SK-N-SH treated with all-trans-retinoic acid at 6 μM for 48 hours (cell line): ENCODE measurements around the gene PRCC.

Source experiments
- ATAC-seq: fragments of 200-7000 bp; cut with Tn5 transposase; 3 replicates; pipeline ENCODE4 v1.9.1; 2020; ENCODE audit warnings: mild to moderate bottlenecking, moderate library complexity
- ARNTL ChIP-seq: fragments of 450-650 bp; formaldehyde crosslinking; IDR thresholded peaks from 2 replicates; pipeline ENCODE4 v1.5.0; 2020; ENCODE audit warnings: low read depth, mild to moderate bottlenecking, moderate library complexity, borderline replicate concordance
- BACH2 ChIP-seq: fragments of 250-450 bp; sonication (Bioruptor Pico); IDR thresholded peaks from 2 replicates; pipeline ENCODE4 v1.9.0; 2021; ENCODE audit warnings: mild to moderate bottlenecking, borderline replicate concordance
- CSDC2 ChIP-seq: fragments of 250-450 bp; sonication (Bioruptor Pico); IDR thresholded peaks from 2 replicates; pipeline ENCODE4 v1.5.0; 2020; ENCODE audit warnings: mild to moderate bottlenecking, moderate library complexity
- ESRRG ChIP-seq: fragments of 250-450 bp; sonication (Bioruptor Pico); IDR thresholded peaks from 2 replicates; pipeline ENCODE4 v1.6.1; 2021; ENCODE audit warnings: mild to moderate bottlenecking
- ISL1 ChIP-seq: fragments of 250-450 bp; sonication (Bioruptor Pico); IDR thresholded peaks from 2 replicates; pipeline ENCODE4 v2.1.2; 2022; ENCODE audit warnings: mild to moderate bottlenecking, moderate library complexity
- OSR1 ChIP-seq: fragments of 250-450 bp; sonication (Bioruptor Pico); IDR thresholded peaks from 2 replicates; pipeline ENCODE4 v1.8.0; 2022; ENCODE audit warnings: moderate library complexity, mild to moderate bottlenecking, inconsistent platforms
- RARB ChIP-seq: fragments of 250-450 bp; sonication (Bioruptor Pico); IDR thresholded peaks from 2 replicates; pipeline ENCODE4 v1.8.0; 2021; ENCODE audit warnings: mild to moderate bottlenecking, moderate library complexity
- TOX ChIP-seq: fragments of 250-450 bp; sonication (Bioruptor Pico); IDR thresholded peaks from 2 replicates; pipeline ENCODE4 v1.8.0; 2021; ENCODE audit warnings: mild to moderate bottlenecking, moderate library complexity, borderline replicate concordance
- ZC3H10 ChIP-seq: fragments of 250-450 bp; sonication (Bioruptor Pico); IDR thresholded peaks from 2 replicates; pipeline ENCODE4 v1.5.1; 2021; ENCODE audit warnings: mild to moderate bottlenecking, moderate library complexity
- ZFP3 ChIP-seq: fragments of 250-450 bp; sonication (Bioruptor Pico); IDR thresholded peaks from 2 replicates; pipeline ENCODE4 v1.5.0; 2020; ENCODE audit warnings: mild to moderate bottlenecking, moderate library complexity
- ZFP30 ChIP-seq: fragments of 450-650 bp; formaldehyde crosslinking; IDR thresholded peaks from 2 replicates; pipeline ENCODE4 v1.5.0; 2022; ENCODE audit warnings: mild to moderate bottlenecking, moderate library complexity
- ZNF565 ChIP-seq: fragments of 450-650 bp; formaldehyde crosslinking; conservative IDR thresholded peaks from 2 replicates; pipeline ENCODE4 v1.5.0; 2020; ENCODE audit warnings: low read depth, mild to moderate bottlenecking, moderate library complexity
- ZNF70 ChIP-seq: fragments of 450-650 bp; formaldehyde crosslinking; IDR thresholded peaks from 2 replicates; pipeline ENCODE4 v1.5.0; 2020; ENCODE audit warnings: mild to moderate bottlenecking, moderate library complexity
- ZNF8 ChIP-seq: fragments of 450-650 bp; formaldehyde crosslinking; IDR thresholded peaks from 2 replicates; pipeline ENCODE4 v1.5.0; 2020; ENCODE audit warnings: mild to moderate bottlenecking, moderate library complexity
- TF ChIP-seq, protein P1 (sequence below): fragments of 250-450 bp; sonication (Bioruptor Pico); IDR thresholded peaks from 2 replicates; pipeline ENCODE4 v1.5.0; 2020; ENCODE audit warnings: mild to moderate bottlenecking, moderate library complexity
- TF ChIP-seq, protein P2 (sequence below): fragments of 250-450 bp; sonication (Bioruptor Pico); IDR thresholded peaks from 2 replicates; pipeline ENCODE4 v1.8.0; 2020; ENCODE audit warnings: mild to moderate bottlenecking, moderate library complexity, borderline replicate concordance
- TF ChIP-seq, protein P3 (sequence below): fragments of 250-450 bp; sonication (Bioruptor Pico); IDR thresholded peaks from 2 replicates; pipeline ENCODE4 v1.5.1; 2020; ENCODE audit warnings: low read depth, mild to moderate bottlenecking, moderate library complexity
- TF ChIP-seq, protein P4 (sequence below): fragments of 250-450 bp; sonication (Bioruptor Pico); IDR thresholded peaks from 2 replicates; pipeline ENCODE4 v1.8.0; 2021; ENCODE audit warnings: low read depth, mild to moderate bottlenecking, moderate library complexity, borderline replicate concordance
- TF ChIP-seq, protein P5 (sequence below): fragments of 250-450 bp; sonication (Bioruptor Pico); IDR thresholded peaks from 2 replicates; pipeline ENCODE4 v1.5.1; 2021; ENCODE audit warnings: mild to moderate bottlenecking, moderate library complexity

Gene PRCC

DNA sequence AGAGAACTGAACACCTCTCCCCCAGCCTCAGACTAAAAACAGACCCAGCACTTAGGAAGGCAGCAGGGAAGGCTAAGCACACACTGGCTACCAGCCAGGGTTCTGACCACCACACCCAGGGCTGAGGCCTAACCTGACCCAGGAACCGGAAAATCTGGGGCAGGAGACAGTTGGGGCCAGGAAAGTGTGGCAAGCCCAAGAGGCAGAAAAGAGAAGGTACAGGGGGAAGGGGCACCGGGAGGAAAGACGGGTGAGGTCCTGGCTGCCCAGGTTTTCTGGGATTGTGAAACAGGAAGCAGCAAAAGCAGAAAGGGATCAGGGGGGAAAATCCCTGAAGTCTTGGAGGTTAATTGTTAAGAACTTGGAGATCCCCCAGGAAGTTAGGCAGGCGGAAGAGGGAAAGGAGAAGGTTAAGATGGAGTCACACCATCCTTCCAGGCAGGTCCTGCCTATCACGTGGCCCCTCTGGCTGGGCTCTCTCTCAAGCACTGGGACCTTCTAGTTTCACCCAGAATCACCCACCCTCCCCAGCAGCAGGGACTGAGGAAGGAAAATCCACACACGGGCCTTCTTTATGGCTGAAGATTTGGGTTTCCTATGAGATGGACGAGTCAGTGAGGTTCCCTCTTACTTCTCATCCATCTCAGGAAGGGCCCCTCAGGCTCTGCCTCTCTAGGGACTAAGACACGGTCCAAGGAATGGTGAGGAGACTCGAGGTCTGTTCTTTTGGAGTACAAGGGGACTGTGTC lies 18.5 kb upstream of the PRCC start:
- ATAC-seq, result peak; percentile 0; the same call in 1 of the 3 replicates
- TF ChIP-seq, protein P1, sequence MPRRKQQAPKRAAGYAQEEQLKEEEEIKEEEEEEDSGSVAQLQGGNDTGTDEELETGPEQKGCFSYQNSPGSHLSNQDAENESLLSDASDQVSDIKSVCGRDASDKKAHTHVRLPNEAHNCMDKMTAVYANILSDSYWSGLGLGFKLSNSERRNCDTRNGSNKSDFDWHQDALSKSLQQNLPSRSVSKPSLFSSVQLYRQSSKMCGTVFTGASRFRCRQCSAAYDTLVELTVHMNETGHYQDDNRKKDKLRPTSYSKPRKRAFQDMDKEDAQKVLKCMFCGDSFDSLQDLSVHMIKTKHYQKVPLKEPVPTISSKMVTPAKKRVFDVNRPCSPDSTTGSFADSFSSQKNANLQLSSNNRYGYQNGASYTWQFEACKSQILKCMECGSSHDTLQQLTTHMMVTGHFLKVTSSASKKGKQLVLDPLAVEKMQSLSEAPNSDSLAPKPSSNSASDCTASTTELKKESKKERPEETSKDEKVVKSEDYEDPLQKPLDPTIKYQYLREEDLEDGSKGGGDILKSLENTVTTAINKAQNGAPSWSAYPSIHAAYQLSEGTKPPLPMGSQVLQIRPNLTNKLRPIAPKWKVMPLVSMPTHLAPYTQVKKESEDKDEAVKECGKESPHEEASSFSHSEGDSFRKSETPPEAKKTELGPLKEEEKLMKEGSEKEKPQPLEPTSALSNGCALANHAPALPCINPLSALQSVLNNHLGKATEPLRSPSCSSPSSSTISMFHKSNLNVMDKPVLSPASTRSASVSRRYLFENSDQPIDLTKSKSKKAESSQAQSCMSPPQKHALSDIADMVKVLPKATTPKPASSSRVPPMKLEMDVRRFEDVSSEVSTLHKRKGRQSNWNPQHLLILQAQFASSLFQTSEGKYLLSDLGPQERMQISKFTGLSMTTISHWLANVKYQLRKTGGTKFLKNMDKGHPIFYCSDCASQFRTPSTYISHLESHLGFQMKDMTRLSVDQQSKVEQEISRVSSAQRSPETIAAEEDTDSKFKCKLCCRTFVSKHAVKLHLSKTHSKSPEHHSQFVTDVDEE (CRISPR knock-in tag), result no peak
- TF ChIP-seq ESRRG (CRISPR knock-in tag), result no peak
- no peak for TF ChIP-seq BACH2 (CRISPR knock-in tag)
- no peak for TF ChIP-seq ARNTL (CRISPR knock-in tag)
- TF ChIP-seq, protein P2, sequence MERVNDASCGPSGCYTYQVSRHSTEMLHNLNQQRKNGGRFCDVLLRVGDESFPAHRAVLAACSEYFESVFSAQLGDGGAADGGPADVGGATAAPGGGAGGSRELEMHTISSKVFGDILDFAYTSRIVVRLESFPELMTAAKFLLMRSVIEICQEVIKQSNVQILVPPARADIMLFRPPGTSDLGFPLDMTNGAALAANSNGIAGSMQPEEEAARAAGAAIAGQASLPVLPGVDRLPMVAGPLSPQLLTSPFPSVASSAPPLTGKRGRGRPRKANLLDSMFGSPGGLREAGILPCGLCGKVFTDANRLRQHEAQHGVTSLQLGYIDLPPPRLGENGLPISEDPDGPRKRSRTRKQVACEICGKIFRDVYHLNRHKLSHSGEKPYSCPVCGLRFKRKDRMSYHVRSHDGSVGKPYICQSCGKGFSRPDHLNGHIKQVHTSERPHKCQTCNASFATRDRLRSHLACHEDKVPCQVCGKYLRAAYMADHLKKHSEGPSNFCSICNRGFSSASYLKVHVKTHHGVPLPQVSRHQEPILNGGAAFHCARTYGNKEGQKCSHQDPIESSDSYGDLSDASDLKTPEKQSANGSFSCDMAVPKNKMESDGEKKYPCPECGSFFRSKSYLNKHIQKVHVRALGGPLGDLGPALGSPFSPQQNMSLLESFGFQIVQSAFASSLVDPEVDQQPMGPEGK (CRISPR knock-in tag), result no peak
- TF ChIP-seq ISL1 (CRISPR knock-in tag), result no peak
- no peak for TF ChIP-seq ZC3H10
- no peak for TF ChIP-seq TOX (CRISPR knock-in tag)
- no peak for TF ChIP-seq ZNF8 (CRISPR knock-in tag)
- TF ChIP-seq OSR1, result no peak
- TF ChIP-seq ZFP3 (CRISPR knock-in tag), result no peak
- TF ChIP-seq CSDC2 (CRISPR knock-in tag), result no peak
- TF ChIP-seq, protein P3, sequence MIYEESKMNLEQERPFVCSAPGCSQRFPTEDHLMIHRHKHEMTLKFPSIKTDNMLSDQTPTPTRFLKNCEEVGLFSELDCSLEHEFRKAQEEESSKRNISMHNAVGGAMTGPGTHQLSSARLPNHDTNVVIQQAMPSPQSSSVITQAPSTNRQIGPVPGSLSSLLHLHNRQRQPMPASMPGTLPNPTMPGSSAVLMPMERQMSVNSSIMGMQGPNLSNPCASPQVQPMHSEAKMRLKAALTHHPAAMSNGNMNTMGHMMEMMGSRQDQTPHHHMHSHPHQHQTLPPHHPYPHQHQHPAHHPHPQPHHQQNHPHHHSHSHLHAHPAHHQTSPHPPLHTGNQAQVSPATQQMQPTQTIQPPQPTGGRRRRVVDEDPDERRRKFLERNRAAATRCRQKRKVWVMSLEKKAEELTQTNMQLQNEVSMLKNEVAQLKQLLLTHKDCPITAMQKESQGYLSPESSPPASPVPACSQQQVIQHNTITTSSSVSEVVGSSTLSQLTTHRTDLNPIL, result no peak
- TF ChIP-seq, protein P4, sequence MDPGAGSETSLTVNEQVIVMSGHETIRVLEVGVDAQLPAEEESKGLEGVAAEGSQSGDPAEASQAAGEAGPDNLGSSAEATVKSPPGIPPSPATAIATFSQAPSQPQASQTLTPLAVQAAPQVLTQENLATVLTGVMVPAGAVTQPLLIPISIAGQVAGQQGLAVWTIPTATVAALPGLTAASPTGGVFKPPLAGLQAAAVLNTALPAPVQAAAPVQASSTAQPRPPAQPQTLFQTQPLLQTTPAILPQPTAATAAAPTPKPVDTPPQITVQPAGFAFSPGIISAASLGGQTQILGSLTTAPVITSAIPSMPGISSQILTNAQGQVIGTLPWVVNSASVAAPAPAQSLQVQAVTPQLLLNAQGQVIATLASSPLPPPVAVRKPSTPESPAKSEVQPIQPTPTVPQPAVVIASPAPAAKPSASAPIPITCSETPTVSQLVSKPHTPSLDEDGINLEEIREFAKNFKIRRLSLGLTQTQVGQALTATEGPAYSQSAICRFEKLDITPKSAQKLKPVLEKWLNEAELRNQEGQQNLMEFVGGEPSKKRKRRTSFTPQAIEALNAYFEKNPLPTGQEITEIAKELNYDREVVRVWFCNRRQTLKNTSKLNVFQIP, result no peak
- no peak for TF ChIP-seq ZNF70 (CRISPR knock-in tag)
- TF ChIP-seq ZFP30, result no peak
- no peak for TF ChIP-seq RARB

DNA sequence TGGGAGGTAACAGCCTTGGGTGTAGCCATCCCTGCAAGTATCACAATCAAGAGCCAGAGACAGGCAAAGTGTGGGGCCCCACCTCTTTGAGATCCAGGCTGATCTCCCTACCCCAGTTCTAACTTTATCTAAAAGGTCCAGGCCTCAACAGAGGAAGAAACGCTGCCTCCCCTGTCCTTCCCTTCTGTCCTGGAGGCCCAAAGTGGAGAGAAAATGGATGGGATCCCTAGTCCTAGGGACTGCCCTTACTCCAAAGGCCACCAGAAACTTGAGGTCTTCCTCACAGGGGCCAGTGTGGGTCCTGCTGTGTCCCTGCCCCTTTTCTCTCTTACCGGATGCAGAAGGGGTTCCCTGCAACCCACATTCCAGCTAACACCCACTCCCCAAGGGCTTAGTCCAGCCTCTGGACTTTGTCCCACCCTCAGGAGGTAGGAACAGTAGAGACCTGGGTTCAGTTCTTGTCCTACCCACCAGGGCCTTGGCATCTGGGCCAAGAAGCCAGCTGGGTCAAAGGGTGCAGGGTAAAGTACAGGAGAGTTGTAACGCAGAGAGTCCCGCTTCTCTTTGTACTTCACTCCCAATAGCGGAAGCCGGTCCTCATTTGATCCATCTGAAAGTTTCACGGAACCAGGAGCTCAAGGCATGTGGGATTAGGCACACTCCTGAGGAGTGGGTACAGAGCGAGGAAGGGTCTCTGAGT lies 17.8 kb upstream of the PRCC start:
- no peak for ATAC-seq
- TF ChIP-seq ZNF565 (CRISPR knock-in tag), result no peak
- TF ChIP-seq TOX (CRISPR knock-in tag), result no peak
- TF ChIP-seq, protein P5, sequence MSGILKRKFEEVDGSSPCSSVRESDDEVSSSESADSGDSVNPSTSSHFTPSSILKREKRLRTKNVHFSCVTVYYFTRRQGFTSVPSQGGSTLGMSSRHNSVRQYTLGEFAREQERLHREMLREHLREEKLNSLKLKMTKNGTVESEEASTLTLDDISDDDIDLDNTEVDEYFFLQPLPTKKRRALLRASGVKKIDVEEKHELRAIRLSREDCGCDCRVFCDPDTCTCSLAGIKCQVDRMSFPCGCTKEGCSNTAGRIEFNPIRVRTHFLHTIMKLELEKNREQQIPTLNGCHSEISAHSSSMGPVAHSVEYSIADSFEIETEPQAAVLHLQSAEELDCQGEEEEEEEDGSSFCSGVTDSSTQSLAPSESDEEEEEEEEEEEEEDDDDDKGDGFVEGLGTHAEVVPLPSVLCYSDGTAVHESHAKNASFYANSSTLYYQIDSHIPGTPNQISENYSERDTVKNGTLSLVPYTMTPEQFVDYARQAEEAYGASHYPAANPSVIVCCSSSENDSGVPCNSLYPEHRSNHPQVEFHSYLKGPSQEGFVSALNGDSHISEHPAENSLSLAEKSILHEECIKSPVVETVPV (CRISPR knock-in tag), result no peak
- TF ChIP-seq ZNF8 (CRISPR knock-in tag), result no peak
- TF ChIP-seq, protein P3, result no peak
